GM19239 (cell line): ENCODE measurements around the gene HSD17B14.
A peak's percentile ranks its signal among the peaks of the same experiment; 100 is the strongest.
"Not testable (repeated sequence)": the region's sequence is repeated elsewhere in the genome, so short reads cannot be mapped to it uniquely, and the experiment has no call there.

Experiments
- DNase-seq: peaks from one replicate; pipeline ENCODE4 v3.0.0; 2011; ENCODE audit warnings: low spot score; ENCODE audit not compliant: insufficient read length
- FAIRE-seq: peaks from 2 replicates; lab custom pipeline; 2011; peaks lifted over from hg19 to GRCh38; lab: Jason Lieb, UNC

The HSD17B14 gene

GRCh38 chr19:48868114-48868886, 32.0 kb upstream of the HSD17B14 start, which contains the start of gene PLEKHA4:
Gene PLEKHA4, minus strand, starts transcription at chr19:48868617. Its CDS starts 997 bp downstream, at chr19:48867620.
- DNase-seq = no peak
- FAIRE-seq = no peak

DNA sequence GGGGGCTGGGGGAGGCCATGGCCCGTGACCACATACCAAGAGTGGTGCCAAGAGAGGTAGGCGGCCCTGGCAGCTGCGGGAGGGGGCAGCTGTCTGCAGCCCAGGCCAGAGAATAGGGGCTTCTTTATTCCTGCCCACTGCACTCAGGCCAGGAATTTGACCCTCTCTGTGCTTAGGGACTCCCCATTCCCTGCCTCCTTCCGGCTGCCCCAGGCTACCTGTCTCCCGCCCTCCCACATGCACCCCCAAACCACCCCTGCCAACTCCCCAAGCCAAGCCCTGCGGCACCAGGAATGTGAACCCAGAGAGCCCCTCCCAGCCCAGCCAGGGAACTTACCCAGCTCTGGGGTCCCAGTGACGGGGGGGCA, 31.4 kb upstream of the HSD17B14 start:
- FAIRE-seq = no peak
- no peak for DNase-seq

- DNase-seq = no peak
- FAIRE-seq = no peak
Observed at GRCh38 chr19:48867123-48867745, 30.9 kb upstream of the HSD17B14 start.

GRCh38 chr19:48866692-48867091, 30.4 kb upstream of the HSD17B14 start:
- FAIRE-seq (no peak), DNase-seq (no peak)

DNA sequence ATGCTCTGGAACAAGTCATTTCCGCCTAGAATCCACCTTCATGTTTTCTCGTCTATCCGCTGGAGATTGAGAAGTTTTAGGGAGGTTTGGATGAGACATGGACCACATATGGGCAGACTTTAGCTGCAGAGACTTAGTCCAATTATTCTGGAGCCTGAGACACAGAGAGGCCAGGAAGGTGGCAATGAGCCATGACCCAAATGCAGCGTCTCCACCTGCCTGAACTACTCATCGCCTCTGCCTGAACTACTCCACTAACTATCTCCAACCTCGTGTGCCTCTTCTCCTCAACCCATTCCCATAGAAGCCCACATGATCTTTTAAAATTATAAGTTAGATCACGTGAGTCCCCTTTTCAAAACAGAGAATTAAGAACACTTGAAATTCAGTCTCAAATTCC, 26.5 kb upstream of the HSD17B14 start:
- no peak for FAIRE-seq

GRCh38 chr19:48861313-48861712, 25.0 kb upstream of the HSD17B14 start:
- FAIRE-seq (no peak), DNase-seq (no peak)

More for the DNA sequence above, 26.5 kb upstream of the HSD17B14 start:
- no peak for DNase-seq

GRCh38 chr19:48859711-48860572, 23.7 kb upstream of the HSD17B14 start:
- FAIRE-seq (no peak), DNase-seq (no peak)

- peak; percentile 83 for FAIRE-seq
- DNase-seq = peak; percentile 79
Observed at GRCh38 chr19:48858984-48859710, 22.9 kb upstream of the HSD17B14 start.

DNA sequence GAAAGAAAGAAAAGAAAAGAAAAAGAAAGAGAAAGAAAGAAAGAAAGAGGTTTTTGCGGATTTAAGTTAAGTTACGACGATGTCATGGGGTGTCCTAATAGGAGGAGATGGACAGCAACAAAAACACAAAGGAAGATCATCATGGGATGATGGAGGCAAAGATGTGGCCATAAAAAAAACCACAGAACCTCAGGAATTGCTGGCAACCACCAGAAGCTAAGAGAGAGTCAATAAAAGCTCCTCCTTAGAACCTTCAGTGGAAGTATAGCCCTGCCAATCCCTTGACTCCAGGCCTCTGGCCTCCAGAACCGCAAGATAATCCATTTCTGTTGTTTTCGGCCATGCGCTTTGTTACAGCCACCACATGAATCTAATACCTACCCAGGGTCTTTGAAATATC, 20.6 kb upstream of the HSD17B14 start:
- FAIRE-seq = no peak
- DNase-seq = no peak

GRCh38 chr19:48854103-48854502, 17.8 kb upstream of the HSD17B14 start:
- no peak for FAIRE-seq

DNA sequence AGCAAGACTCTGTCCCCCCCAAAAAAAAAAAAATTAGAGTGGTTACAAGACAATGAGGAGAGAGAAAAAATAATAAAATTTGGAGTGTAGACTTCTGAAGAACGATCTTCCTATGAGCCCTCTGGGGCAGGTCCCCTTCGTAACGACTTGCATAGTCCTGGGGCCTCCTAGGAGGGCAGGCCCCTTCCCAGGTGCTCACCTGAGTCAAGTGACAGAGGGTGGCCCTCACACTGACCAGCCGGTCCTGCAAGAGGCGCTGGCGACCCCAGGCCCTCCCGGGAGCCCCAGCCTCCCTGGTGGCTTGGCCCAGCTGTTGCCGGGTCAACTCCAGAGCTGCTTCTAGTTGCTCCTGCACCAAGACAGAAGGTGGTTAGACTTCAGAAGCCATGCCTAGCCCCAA, 17.2 kb upstream of the HSD17B14 start:
- no peak for FAIRE-seq
- DNase-seq = no peak

More at GRCh38 chr19:48854103-48854502, 17.8 kb upstream of the HSD17B14 start:
- DNase-seq = no peak

- no peak for FAIRE-seq
- DNase-seq = no peak
Observed at GRCh38 chr19:48852292-48852691, 16.0 kb upstream of the HSD17B14 start.

GRCh38 chr19:48846659-48847058, 10.4 kb upstream of the HSD17B14 start:
- not testable (repeated sequence) for DNase-seq, FAIRE-seq

GRCh38 chr19:48845384-48845783, 9.1 kb upstream of the HSD17B14 start:
- no peak for DNase-seq
- no peak for FAIRE-seq

GRCh38 chr19:48844472-48844871, 8.2 kb upstream of the HSD17B14 start:
- FAIRE-seq (no peak), DNase-seq (no peak)

- DNase-seq (no peak), FAIRE-seq (peak; percentile 87)
Observed at GRCh38 chr19:48842789-48843162, 6.5 kb upstream of the HSD17B14 start.

DNA sequence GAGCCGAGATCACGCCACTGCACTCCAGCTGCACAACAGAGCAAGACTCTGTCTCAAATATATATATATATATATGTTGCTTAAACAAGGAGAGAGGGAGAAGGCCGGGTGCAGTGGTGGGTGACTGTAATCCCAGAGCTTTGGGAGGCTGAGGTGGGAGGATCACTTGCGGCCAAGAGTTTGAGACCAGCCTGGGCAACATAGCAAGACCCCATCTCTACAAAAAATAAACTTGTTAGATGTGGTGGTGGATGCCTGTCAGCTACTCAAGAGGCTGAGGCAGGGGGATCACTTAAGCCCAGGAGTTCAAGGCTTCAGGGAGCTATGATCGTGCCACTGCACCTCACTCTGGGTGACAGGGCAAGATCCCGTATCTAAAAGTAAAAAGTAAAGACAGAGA, 5.3 kb upstream of the HSD17B14 start:
- FAIRE-seq = no peak

GRCh38 chr19:48841047-48841446, 4.8 kb upstream of the HSD17B14 start:
- FAIRE-seq (no peak), DNase-seq (no peak)

More for the DNA sequence above, 5.3 kb upstream of the HSD17B14 start:
- no peak for DNase-seq

DNA sequence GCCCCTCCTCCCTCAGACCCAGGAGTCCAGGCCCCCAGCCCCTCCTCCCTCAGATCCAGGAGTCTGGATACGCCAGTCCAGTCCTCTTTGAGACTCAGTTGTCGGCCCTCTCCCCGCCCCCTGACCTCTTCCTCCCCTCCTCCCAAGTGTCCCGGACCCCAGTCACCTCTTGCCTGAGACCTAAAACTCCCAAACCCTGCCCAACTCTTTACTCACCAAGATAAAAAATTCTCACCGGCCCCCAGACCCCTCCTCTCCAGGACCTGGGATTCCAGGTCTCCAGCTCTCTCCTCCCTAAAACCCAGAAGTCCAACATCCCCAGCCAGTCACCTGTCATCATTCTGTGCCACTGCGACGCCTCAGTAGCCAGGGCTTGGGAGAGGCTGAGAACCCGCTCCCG, 1.4 kb upstream of the HSD17B14 start:
- FAIRE-seq = no peak
- no peak for DNase-seq

DNA sequence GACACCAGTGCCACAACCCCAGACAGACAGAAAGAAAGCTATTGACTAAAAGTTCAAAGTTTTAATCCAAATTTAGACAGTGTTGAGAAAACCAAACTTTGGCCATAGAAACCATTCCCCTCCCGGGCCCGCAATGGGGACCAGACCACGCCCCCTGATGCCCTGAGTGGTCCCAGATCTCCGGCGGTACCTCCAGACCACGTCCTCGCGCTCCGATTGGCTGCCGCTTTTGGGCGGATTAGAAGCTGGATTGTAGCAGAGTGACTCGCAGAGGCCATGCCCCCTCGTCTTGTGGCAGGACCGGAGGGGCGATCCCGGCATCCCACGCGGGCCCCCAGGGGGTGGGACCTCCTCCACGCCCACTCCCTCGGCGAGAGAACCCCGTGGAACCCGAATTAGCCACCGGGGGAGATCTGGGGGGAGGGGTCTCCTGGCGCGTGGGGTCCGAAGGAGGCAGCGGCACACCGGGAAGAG, 797 bp upstream of the HSD17B14 start:
- DNase-seq (peak; percentile 71), FAIRE-seq (peak; percentile 86)
